Measurements from ENCODE around the gene BANK1.

BANK1 gene, protein sequence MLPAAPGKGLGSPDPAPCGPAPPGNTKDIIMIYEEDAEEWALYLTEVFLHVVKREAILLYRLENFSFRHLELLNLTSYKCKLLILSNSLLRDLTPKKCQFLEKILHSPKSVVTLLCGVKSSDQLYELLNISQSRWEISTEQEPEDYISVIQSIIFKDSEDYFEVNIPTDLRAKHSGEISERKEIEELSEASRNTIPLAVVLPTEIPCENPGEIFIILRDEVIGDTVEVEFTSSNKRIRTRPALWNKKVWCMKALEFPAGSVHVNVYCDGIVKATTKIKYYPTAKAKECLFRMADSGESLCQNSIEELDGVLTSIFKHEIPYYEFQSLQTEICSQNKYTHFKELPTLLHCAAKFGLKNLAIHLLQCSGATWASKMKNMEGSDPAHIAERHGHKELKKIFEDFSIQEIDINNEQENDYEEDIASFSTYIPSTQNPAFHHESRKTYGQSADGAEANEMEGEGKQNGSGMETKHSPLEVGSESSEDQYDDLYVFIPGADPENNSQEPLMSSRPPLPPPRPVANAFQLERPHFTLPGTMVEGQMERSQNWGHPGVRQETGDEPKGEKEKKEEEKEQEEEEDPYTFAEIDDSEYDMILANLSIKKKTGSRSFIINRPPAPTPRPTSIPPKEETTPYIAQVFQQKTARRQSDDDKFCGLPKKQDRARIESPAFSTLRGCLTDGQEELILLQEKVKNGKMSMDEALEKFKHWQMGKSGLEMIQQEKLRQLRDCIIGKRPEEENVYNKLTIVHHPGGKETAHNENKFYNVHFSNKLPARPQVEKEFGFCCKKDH

DNA sequence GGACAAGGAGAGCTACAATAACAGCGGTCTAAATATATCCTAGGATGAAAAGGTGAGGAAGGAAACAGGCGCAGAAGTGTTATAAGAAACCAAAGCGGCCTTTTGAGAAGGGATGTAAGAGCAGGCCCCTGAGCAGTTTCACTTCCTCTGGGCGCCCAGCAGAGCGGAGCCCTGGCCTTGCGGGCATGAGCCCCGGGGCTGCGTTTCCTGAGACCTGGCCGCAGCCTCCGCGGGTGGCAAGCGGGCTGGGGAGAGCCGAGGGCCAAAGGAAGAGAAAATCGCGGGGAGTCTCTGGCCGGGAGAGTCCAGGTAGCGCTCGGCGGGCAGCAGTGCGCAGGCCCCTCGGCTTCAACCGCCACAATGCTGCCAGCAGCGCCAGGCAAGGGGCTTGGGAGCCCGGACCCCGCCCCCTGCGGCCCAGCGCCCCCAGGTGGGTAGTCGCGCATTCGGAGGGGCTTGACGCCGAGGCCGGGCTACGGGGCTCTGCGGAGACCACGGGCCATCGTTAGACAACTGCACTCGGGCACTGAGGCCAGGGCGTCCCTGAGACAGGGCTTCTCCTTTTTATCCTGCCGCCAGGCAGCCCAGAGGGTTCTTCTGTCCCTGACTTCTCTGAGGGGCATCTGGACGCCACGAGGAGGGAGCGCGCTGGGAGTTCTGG lies at the start of gene BANK1:
TSS of gene BANK1 (plus strand) at position 210 of the 661 bp plus-strand sequence. CDS start at position 361, 151 bp downstream.
- no peak for DNase-seq (ENCODE audit: low read depth in 2 of 2)

DNA sequence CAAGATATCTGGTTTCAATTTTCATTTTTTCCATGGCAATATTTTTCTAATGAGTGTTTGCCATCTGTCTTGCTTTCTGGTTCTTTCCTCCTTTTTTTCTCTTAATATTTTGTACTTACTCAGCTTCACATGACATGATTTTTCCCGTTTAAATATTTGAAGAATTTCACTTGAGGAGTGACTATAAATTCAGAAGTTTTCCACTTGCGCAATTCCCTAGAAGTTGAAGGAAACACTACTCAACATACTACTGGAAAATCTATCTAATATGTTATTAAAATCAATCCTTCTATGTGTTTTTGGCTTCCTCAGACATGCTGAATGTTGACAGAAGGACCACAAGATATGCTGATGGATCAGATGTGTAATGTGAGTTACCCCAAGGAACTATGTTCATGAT lies 36.8 kb upstream of the BANK1 start:
- no peak for DNase-seq (ENCODE audit: low read depth in 2 of 2)

DNA sequence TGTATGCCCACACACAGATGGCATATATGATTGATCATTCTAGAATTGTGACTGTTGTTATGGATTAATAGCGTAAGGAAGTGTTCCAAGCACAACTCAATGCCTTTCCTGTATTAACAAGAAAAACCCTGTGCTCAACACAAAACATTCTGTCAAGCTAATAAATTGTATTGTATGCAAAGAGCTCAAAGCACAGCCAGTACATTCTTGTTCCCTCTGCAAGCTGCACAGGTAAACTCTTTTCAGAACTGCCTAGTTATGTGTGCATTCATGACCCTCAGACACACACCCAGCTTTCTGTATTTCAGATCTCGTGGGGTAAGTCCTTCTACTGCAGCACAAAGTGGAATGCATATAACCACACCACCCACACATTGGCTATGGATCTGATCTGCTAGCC lies 34.3 kb upstream of the BANK1 start:
- DNase-seq (ENCODE audit: low read depth in 2 of 2): no peak

DNA sequence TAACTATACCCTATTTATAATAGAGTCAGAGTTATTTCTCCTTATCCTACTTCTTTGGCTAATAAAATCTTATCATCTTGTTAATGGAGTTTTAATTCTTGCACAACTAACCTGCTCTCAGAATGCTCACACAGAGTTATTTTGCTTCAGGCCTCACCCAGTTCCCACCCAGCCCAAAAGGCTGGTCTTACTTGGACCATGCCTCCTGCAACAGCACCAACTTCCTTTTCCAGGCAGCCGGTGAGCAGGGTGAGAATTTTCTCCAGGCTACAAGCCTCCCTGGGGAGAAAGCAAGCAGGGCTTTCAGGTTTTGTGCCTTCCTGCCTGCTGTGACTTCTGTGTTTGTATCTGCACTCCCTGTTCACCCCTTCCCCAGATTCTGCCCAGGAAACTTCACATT lies 29.1 kb upstream of the BANK1 start:
- DNase-seq (ENCODE audit: low read depth in 2 of 2): no peak

DNA sequence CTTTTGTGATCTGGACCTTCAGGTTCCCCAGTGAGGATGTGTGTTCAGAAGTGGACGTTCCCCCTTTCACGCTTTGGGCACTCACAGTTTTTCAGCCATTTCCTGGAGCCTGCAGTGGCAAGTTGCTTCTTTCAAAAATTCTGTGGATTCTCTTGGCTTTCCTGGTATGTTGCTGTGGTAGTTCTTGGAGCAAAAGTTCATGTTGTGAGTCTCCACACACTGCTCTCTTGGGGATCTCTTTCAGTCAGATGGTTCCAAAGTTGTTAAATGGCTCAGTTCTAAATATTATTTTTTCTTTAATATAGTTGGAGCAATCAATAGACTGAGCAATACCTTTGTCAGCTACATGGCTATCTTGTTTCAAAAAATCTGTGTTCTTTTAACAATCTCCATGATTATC lies 28.5 kb upstream of the BANK1 start:
- no peak for DNase-seq (ENCODE audit: low read depth in 2 of 2)

DNA sequence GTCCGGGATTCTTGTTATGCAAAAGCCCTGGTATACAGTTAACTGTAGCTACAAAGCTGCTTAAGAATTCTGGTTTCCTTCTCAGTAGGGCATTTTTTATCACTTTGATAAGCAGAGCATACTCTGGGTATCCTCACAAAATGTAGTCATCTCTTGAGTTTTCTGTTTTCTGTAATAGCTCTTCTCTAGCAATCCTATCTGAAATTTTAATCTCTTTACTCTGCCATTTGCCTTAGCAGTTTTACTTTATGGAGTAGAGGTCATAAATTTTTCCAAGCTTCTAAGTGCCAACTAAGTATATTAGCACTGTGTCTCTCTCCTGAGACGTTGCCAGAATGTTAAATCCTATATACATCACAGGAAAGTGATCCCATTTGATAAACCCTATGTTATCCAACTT lies 28.0 kb upstream of the BANK1 start:
- no peak for DNase-seq (ENCODE audit: low read depth in 2 of 2)

DNA sequence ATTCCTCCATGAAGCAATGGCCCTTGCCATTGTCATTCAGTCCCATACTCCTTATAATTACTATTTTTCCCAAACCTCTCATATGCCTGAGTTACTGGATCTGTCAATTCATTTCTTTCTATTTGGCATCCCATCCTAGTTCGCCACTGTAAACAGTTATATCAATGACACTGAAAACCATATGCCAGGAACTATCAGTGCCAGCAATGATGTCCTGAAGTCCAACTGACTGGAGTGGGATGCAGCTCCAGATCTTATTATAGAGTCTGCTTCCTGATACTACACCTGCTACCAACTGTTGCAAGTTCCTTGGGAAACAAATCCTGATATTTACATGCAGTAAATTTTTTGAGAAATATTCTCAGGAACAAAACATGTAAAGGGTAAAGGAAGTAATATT lies 27.0 kb upstream of the BANK1 start:
- DNase-seq (ENCODE audit: low read depth in 2 of 2): no peak

DNA sequence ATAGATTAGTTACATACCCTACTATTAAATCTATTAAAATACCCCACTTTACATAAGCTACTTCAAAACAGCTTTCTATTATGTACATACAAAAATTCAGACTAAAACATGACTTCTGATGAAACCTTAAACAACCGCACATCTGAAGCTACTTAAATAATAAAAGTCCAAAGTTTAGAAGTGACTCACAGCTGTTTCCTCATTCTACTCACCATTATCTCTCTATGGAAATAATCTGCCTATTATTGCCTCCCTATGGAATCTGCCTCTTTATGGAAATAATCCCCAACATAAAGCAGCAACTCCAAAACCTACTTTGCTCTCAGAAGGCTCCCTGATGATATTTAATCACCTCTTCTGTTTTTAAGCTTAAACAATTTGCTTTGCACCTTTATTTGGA lies 15.7 kb upstream of the BANK1 start:
- DNase-seq (ENCODE audit: low read depth in 2 of 2): no peak

DNA sequence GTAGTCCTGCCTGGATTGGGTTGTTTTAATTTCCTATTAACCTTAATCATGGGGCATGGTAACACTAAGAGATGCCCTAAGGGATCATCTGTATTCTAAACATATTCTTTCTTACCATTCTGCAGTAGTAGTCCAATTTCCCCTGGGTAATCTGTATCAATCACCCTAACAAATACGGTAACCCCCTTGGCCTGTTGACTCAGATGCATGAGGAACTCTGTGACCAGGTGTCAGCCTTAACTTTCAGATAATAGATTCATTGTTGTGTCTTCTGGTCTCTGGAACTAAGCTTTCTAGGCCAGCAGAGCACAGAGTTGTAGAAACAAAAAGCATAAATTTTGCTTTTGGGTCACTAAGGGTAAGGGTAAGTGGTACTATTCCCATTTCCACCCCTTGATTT lies 13.1 kb upstream of the BANK1 start:
- no peak for DNase-seq (ENCODE audit: low read depth in 2 of 2)

DNA sequence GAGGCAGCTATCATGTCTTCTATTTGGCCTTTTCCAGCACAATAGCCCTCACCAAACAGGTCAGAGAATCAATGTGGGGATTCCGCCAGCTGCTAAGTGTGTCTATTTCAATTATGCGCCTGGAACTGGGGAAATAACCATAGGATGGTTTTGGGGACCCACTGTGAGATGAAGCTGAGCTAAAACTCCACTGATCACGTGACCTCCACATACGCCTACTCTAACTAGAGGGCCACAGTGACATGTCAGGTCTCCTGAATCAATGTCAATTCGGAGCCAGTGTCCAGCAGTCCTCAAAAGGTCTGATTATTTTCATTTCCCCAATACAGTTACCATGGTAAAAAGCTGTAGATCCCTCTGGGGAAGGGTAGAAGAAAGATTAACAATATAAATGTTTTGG lies 10.2 kb upstream of the BANK1 start:
- no peak for DNase-seq (ENCODE audit: low read depth in 2 of 2)

DNA sequence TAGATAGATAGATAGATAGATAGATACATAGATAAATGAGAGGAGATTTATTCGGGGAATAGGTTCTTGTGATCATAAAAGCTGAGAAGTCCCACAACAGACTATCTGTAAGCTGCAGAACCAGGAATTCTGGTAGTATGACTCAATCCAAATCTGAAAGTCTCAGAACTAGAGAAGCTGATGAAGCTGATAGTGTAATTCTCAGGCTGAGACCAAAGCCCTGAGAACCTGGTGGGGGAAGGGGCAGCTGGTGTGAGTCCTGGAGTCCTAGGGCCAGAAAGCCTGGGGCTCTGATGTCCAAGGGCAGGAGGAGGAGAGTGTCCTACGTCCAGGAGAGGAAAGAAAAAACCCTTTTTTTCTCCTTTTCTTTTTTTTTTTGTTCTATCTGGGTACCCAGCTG lies 8.0 kb upstream of the BANK1 start:
- DNase-seq (ENCODE audit: low read depth in 2 of 2): no peak

DNA sequence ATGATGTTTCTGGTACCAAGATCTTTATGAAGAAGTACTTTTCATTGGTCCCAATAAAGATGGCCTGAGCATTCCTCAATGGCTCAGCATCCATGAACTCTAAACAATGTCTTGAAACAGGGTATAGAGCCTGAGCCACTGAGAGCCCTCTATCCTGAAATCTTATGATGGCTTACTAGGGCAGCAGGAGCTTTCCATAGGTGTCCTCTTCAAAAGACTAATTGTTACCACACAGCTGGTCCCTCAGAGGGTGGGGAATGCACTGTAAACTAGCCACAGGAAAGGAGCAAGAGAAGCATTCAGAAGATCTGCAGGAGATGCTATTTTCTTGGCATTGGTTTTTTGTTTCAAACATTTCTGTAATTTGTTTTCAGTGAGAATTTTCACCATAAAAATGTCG lies 5.6 kb upstream of the BANK1 start:
- no peak for DNase-seq (ENCODE audit: low read depth in 2 of 2)

DNA sequence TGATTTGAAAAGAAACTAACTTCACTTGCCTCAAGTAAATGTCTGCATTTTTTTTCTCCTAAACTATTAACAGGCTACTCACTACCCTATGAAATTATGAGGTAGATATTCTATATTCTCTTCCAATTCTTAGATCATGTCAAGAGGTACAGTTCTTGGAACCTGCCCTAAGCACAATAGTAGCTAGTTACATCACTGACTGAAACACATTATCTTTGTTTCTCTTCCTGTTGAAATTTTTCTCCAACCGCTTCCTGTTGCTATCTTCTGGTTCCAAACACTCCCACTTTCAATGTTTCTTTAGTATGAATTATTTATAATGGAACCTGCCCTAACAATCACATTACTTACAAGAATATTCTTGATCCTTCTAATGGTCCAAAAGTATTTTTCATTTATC lies 5.0 kb upstream of the BANK1 start:
- no peak for DNase-seq (ENCODE audit: low read depth in 2 of 2)

DNA sequence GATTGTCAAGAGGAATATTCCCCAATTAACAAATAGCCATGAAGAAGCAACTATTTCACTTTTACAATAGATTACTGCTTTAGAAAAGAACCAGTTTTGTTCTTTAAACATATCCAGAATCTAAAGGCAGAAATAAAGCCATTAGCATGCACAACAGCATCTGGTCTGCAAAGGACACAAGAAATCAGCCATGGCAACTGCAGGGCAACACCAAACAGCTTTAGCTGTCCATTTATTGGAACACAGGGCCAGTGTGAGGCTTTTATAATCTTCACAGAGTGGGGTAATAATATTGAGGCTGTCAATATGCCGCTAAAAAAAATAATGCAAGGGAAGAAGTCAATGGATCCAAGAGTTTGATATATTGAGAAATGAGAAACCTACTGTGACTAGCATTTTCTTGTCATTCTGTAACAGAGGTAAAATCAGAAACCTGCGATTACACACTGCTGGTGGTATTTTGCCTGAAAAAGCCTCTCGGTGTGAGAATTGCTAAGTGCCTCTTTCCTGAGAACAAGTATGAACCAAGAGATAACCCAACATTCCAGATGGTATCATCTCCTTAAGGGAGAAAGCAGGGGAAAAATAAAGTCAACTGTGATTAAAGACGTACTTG lies 2.7 kb upstream of the BANK1 start:
- no peak for DNase-seq (ENCODE audit: low read depth in 2 of 2)

DNA sequence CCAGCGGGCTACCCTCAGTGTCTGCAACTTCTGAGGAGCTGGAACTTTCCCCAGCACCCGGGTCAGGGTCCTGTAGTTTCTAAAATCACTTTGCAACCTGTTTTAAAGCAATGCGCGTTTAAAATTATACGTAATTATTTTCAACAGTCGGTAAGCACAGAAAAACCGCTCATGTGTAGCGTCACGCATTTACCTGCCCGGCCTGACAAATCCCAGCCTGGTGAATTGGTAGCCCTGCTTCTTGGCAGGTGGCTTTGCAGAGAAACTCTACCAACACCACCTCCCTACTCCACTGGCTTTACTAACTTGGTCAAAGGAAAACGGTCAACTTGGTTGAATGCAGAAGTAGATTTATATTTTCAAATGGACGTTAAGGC lies 640 bp downstream of the BANK1 start:
- DNase-seq (ENCODE audit: low read depth in 2 of 2): no peak

DNA sequence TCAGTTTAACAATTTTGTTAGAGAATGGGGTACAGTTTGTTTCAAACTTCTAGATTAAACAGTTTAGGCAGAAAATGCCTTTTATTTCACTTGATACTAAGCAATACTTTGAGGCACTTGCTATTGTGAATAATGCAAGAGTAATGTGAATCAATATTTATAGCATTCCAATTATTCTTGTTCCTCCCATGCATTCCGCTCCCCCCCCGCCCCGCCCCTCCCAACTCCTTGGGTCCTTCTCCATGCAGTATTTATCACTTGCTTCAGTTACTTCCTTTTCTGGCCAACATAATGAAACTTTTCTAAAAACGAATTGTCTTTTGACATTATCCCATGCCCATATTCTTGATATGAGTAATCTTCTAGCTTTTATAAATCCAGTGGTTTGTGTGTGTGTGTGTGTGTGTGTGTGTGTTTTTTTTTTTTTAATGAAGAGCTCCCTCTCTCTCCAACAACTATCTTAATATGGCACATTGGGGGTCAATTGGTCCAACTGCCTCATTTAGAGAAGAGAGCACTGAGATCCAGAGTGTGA lies 1.6 kb downstream of the BANK1 start:
- DNase-seq (ENCODE audit: low read depth in 2 of 2): no peak

DNA sequence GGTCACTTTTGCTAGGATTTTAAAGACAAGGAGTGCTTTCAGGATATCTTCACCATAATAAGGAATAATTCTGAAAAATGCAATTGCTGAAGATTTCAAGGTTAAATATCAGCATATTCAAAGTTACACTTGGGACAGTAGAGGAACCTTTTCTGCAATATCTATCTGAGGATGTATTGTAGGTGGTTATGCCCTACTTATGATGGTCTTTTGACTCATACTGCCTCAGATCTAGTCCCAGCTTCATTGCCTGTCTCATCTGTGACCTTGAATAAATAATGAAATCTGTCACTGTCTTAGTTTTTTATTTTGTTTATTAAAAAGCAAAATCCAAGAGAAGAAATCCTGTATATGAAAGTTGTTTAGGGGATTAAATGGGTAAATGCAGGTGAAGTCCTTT lies 2.9 kb downstream of the BANK1 start:
- no peak for DNase-seq (ENCODE audit: low read depth in 2 of 2)

DNA sequence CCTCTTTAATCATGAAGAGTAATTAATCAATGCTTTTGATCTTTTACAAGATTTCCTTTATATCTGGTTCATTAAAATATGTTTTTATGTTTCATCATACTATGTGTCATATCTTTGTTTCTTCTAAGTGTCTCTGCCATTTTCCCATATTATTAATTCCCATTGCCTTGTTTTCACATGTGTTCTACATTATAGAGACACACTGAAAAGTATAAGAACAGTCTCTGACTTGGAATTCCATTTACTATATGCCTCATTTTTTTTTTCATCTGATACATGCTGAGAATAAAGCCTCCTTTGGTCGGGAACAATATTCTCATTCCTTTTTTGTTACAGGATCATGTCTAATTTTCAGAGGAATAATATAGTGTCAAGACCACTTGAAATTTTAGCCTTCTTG lies 4.3 kb downstream of the BANK1 start:
- no peak for DNase-seq (ENCODE audit: low read depth in 2 of 2)

DNA sequence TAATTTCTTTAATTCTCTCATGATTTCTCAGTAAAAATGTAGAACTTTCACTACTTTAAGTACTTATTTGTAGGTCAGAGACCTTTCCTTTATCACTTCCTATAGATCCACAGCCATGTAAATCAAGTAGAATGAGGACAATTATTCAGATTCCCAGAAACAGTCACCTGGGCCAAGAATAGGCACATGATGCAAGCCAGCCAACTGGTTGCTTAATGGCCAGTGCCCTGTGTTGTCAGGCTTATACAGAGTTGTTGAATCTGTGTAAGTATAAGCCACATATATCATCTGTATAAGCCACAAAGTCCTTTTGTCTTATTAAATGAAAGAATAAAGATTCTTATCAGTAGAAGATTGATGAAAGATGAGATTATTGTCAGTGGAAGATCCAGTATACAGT lies 5.2 kb downstream of the BANK1 start:
- no peak for DNase-seq (ENCODE audit: low read depth in 2 of 2)

DNA sequence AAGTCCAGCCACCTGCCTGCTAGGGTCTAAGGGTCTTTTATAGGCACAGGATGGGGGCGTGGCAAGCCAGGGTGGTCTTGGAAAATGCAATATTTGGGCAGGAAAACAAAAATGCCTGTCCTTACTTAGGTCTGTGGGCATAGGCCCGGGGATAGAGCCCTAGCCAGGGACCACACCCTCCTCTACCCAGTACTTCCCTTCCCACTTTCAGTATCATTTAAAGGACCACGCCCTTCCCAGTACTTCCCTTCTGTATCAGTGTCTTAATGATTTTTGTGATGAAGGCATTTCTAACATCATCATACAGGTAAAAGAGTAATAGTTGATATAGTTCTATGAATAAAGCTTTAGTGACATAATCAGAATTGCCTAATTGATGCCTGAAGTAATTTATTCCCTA lies 11.4 kb downstream of the BANK1 start:
- no peak for DNase-seq (ENCODE audit: low read depth in 2 of 2)

DNA sequence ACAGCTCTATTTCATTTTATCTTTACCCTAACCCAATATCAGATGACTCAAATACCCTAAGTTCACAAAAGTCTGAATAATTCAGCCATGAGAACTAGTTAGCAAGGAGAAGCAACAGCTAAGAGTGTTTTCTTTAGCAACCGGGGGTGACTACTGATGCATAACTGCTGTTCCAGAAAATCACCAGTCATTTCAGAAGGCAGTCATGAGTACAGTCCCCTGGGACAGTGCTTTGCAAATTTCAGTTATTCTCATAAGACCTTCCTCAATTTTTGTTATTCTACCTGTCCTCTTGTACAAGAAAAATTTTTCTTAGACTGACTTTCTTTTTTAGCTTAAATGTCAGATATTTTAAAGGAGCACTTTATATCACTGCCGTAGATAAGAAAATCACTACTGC lies 16.4 kb downstream of the BANK1 start:
- DNase-seq (ENCODE audit: low read depth in 2 of 2): no peak

DNA sequence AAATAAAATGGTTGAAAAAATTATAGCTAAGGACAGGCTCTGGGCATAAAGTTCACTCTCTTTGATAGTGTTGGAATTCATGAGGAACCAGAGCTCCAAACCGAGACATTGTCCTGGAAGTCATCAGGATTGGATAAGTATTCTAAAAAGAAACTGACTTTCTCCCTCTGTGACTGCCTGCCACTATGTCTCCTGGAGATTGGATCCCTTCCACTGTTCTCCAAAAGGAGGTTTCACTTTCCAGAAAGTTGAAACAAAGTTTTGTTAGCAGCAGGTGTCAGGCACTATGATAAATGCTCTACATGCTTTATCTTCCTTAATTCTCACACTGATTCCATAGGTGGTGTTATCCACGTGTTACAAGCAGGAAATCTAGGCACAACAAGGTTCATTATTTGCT lies 16.8 kb downstream of the BANK1 start:
- no peak for DNase-seq (ENCODE audit: low read depth in 2 of 2)

Measured in activated CD4-positive, alpha-beta T cell treated with anti-CD3 and anti-CD28 coated beads for 24 hours (primary cell).